Neuron (in vitro differentiated cells): ENCODE measurements around the gene NAB1.

ENCODE experiments used
- H2AFZ ChIP-seq: one replicate; pipeline ENCODE4 v1.6.1; 2013; ENCODE audit warnings: low read depth, mild to moderate bottlenecking, inconsistent platforms, low read length, moderate library complexity
- H3K27me3 ChIP-seq: one replicate; pipeline ENCODE4 v1.6.1; 2013; ENCODE audit warnings: low read length; ENCODE audit not compliant: insufficient read depth
- H3K36me3 ChIP-seq: one replicate; pipeline ENCODE4 v1.6.1; 2013; ENCODE audit warnings: low read length; ENCODE audit not compliant: insufficient read depth
- H3K4me1 ChIP-seq: one replicate; pipeline ENCODE4 v1.6.1; 2013; ENCODE audit warnings: low read length; ENCODE audit not compliant: insufficient read depth
- H3K4me3 ChIP-seq: 2 replicates; pipeline ENCODE4 v1.5.1; 2013; ENCODE audit warnings: mild to moderate bottlenecking, low read length, moderate library complexity
- H3K9me3 ChIP-seq: one replicate; pipeline ENCODE4 v1.6.1; 2013; ENCODE audit warnings: low read length

NAB1 gene

GRCh38 chr2:190664240-190664639 lies 15.4 kb downstream of the NAB1 start:
- Histone ChIP-seq H2AFZ (no peak overlapping the region), H3K27me3 (no peaks in the 10 kb centered on the region), H3K4me3 (no peak overlapping the region), H3K4me1 (no peaks in the 10 kb centered on the region), H3K9me3 (peaks cover 2% of the 10 kb centered on the region), H3K36me3 (peaks cover 6% of the 10 kb centered on the region)

- no peak overlapping the region for H3K4me3 ChIP-seq
- no peaks in the 10 kb centered on the region for H3K4me1 ChIP-seq
- peaks cover 8% of the 10 kb centered on the region for H3K36me3 ChIP-seq
- no peaks in the 10 kb centered on the region for H3K27me3 ChIP-seq
- H2AFZ ChIP-seq = no peak overlapping the region
- peaks cover 2% of the 10 kb centered on the region for H3K9me3 ChIP-seq
Measured at GRCh38 chr2:190666895-190667294, 18.0 kb downstream of the NAB1 start.

- no peaks in the 10 kb centered on the region for H3K4me1 ChIP-seq
- H3K36me3 ChIP-seq = peaks cover 17% of the 10 kb centered on the region
- no peak overlapping the region for H3K4me3 ChIP-seq
Measured at GRCh38 chr2:190668892-190669291, 20.0 kb downstream of the NAB1 start.

GRCh38 chr2:190670182-190670946 lies 21.5 kb downstream of the NAB1 start:
- Histone ChIP-seq H3K4me3 (no peak overlapping the region), H3K27me3 (no peaks in the 10 kb centered on the region), H3K36me3 (peaks cover 26% of the 10 kb centered on the region), H2AFZ (no peak overlapping the region), H3K9me3 (peaks cover 2% of the 10 kb centered on the region), H3K4me1 (no peaks in the 10 kb centered on the region)

More at GRCh38 chr2:190668892-190669291, 20.0 kb downstream of the NAB1 start:
- Histone ChIP-seq H3K9me3 (peaks cover 2% of the 10 kb centered on the region), H3K27me3 (no peaks in the 10 kb centered on the region), H2AFZ (no peak overlapping the region)

GRCh38 chr2:190674966-190675650 lies 26.2 kb downstream of the NAB1 start:
- H3K4me3 ChIP-seq = no peak overlapping the region
- no peaks in the 10 kb centered on the region for H3K27me3 ChIP-seq
- H3K4me1 ChIP-seq = no peaks in the 10 kb centered on the region
- peaks cover 26% of the 10 kb centered on the region for H3K36me3 ChIP-seq
- no peak overlapping the region for H2AFZ ChIP-seq
- H3K9me3 ChIP-seq = no peaks in the 10 kb centered on the region

- Histone ChIP-seq H3K9me3 (no peaks in the 10 kb centered on the region), H3K4me1 (no peaks in the 10 kb centered on the region), H2AFZ (no peak overlapping the region), H3K36me3 (peaks cover 19% of the 10 kb centered on the region), H3K4me3 (no peak overlapping the region), H3K27me3 (no peaks in the 10 kb centered on the region)
Measured at GRCh38 chr2:190677255-190677654, 28.4 kb downstream of the NAB1 start.

- Histone ChIP-seq H3K27me3 (no peaks in the 10 kb centered on the region), H3K4me3 (no peak overlapping the region), H2AFZ (no peak overlapping the region), H3K4me1 (no peaks in the 10 kb centered on the region), H3K9me3 (no peaks in the 10 kb centered on the region), H3K36me3 (peaks cover 16% of the 10 kb centered on the region)
Measured at GRCh38 chr2:190678444-190679162, 29.7 kb downstream of the NAB1 start.

GRCh38 chr2:190679391-190679790 lies 30.5 kb downstream of the NAB1 start:
- no peaks in the 10 kb centered on the region for H3K27me3 ChIP-seq
- no peaks in the 10 kb centered on the region for H3K9me3 ChIP-seq
- H3K36me3 ChIP-seq = peaks cover 10% of the 10 kb centered on the region
- H3K4me1 ChIP-seq = no peaks in the 10 kb centered on the region
- H2AFZ ChIP-seq = no peak overlapping the region
- H3K4me3 ChIP-seq = no peak overlapping the region

GRCh38 chr2:190679813-190680591 lies 31.1 kb downstream of the NAB1 start:
- Histone ChIP-seq H3K4me1 (no peaks in the 10 kb centered on the region), H2AFZ (no peak overlapping the region), H3K9me3 (no peaks in the 10 kb centered on the region), H3K36me3 (peaks cover 8% of the 10 kb centered on the region), H3K27me3 (no peaks in the 10 kb centered on the region), H3K4me3 (no peak overlapping the region)

GRCh38 chr2:190682168-190682567 lies 33.3 kb downstream of the NAB1 start:
- H3K27me3 ChIP-seq = no peaks in the 10 kb centered on the region
- no peak overlapping the region for H3K4me3 ChIP-seq
- peaks cover 21% of the 10 kb centered on the region for H3K36me3 ChIP-seq
- no peaks in the 10 kb centered on the region for H3K9me3 ChIP-seq
- no peaks in the 10 kb centered on the region for H3K4me1 ChIP-seq
- H2AFZ ChIP-seq = no peak overlapping the region

GRCh38 chr2:190683802-190684201 lies 34.9 kb downstream of the NAB1 start:
- H3K36me3 ChIP-seq = peaks cover 28% of the 10 kb centered on the region
- H3K4me3 ChIP-seq = no peak overlapping the region
- no peak overlapping the region for H2AFZ ChIP-seq
- H3K27me3 ChIP-seq = no peaks in the 10 kb centered on the region
- H3K4me1 ChIP-seq = no peaks in the 10 kb centered on the region
- H3K9me3 ChIP-seq = no peaks in the 10 kb centered on the region

GRCh38 chr2:190684931-190685330 lies 36.0 kb downstream of the NAB1 start:
- Histone ChIP-seq H2AFZ (no peak overlapping the region), H3K36me3 (peaks cover 28% of the 10 kb centered on the region), H3K4me3 (no peak overlapping the region)

More at GRCh38 chr2:190684931-190685330, 36.0 kb downstream of the NAB1 start:
- H3K4me1 ChIP-seq = no peaks in the 10 kb centered on the region
- H3K9me3 ChIP-seq = no peaks in the 10 kb centered on the region
- H3K27me3 ChIP-seq = no peaks in the 10 kb centered on the region
